HG02870 (cell line): ENCODE measurements around the gene EPHA3.
"Not testable (repeated sequence)": the region's sequence is repeated elsewhere in the genome, so short reads cannot be mapped to it uniquely, and the experiment has no call there.

Experiments
- ATAC-seq: cut with Tn5 transposase; IDR thresholded peaks from one replicate; pipeline ENCODE4 v1.9.1; 2021; ENCODE audit warnings: mild to moderate bottlenecking, moderate library complexity; ENCODE audit not compliant: unreplicated experiment

Gene EPHA3

DNA sequence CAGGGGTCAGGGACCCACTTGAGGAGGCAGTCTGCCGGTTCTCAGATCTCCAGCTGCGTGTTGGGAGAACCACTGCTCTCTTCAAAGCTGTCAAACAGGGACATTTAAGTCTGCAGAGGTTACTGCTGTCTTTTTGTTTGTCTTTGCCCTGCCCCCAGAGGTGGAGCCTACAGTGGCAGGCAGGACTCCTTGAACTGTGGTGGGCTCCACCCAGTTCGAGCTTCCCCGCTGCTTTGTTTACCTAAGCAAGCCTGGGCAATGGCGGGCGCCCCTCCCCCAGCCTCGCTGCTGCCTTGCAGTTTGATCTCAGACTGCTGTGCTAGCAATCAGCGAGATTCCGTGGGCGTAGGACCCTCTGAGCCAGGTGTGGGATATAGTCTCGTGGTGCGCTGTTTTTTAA lies 243.5 kb downstream of the EPHA3 start:
- ATAC-seq = not testable (repeated sequence)

DNA sequence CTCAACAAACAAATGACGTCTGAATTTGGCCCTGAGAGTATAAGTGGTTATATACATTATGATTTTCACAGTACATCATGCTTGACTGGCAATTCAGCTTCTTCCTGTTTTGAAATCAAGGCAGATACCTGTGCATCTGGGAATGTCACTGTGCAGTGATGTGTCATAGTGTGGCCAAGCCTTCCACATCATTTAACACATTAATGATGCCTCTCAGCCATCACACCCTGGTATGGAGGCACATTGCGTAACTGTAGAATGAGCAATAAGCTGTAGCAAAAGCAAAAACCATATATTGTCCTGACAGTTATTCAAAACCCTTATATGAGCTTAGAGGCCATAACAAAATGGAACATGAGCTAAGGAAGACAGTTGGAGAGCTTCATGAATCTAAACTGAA lies 246.0 kb downstream of the EPHA3 start:
- no peak for ATAC-seq

DNA sequence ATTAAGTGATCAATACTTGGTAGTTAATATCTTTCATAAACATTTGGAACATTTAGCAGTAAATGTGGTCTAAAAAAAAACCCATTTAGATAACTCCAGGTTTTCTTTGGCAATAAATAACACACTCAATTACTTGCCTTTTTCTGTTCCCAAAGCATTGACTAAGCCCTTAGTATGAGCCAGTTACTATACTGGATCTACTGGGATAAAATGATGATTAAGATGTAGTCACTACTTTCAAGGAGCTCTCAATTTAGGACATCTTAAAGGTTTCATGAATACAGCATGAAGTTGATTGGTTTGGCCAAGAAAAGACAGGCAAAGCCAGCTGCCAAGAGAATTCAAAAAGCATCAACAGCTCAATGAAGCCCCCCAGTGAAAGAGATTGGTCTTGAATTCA lies 250.9 kb downstream of the EPHA3 start:
- ATAC-seq = no peak

DNA sequence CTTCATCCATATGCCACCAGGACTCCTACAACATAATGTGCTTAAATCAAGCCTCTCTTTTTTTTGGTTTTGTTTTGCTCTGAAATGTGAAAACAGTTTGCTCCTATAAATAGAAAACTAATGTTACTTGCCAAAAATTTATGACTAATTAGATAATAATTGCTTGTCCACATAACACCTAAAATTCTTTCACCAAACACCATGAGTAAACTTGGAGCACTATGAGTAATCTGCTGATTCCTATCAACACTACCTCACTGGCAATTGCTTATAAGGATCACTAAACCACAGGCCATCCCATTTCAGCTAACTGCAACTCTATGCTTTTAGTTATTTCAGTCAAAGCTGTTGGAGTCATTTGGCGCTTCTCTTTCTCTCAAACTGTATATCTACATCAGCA lies 252.7 kb downstream of the EPHA3 start:
- ATAC-seq = no peak

DNA sequence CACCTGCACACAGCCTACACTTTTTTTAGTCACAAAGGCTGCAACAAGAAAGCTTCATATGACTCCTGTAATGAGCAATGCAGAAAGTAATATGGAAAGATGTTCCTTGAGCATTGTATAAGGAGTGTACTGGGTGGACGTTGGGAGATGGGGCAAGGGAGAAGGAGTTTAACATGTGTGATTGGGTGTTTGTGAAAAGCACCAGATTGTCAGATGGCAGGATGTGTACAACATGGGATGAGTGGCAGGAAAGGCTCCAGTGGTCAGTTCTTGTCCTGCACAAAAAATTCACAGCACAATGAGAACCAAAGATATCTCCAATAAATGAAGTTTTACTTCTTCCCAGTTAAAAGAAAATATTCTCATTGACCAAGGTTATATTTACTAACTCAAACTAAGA lies 255.1 kb downstream of the EPHA3 start:
- no peak for ATAC-seq

DNA sequence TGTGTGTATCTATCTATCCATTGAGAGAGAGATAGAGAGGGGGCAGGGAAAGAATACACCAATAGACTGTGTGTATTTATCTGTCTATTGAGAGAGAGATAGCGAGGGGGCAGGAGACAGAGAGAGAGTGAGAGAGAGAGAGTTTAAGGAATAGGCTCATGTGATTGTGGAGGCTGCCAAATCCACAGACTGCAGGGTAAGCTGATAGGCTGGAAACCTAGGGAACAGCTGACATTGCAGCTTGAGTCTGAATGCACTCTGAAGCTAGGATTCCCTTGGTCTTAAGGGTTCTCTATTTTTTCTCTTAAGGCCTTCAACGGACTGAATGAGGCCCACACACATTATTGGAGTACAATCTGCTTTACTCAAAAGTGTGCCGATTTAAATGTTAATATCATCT lies 255.8 kb downstream of the EPHA3 start:
- no peak for ATAC-seq

DNA sequence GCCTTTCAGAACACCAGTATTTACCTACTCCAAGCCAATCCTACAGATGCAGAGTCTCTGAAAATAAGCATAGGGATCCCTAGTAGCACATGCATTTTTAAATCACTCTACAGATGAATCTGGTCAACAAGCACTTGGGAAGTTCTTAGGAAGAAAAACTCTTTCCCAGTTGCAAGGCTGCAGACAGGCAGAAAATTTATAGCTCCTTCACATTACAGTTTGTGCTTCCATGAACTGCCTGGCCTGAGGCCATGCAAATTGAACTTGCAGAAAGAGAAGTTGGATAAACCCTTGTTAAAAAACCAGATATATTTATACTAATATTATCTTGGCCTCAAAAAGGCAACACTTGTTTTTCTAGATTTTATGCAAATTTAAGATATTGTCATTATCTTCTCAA lies 256.9 kb downstream of the EPHA3 start:
- ATAC-seq = no peak

DNA sequence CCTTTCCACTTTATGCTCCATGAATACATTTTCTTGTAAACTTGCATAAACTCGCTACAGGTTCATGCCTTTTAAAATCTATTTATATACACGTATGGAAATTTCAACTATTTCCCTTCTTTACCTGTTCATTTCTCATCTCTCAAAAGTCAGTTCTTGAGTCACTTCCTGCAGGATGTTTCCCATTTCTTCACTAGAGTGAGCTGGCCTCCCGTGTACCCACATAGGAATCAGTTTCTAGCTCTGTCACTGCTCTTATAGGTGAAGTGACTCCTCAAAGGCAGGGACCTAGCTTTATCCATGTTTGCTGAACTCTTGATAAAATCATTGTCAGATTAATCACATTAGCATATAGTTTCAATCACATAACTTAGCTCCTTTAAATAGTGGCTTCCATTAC lies 259.7 kb downstream of the EPHA3 start:
- ATAC-seq = no peak

DNA sequence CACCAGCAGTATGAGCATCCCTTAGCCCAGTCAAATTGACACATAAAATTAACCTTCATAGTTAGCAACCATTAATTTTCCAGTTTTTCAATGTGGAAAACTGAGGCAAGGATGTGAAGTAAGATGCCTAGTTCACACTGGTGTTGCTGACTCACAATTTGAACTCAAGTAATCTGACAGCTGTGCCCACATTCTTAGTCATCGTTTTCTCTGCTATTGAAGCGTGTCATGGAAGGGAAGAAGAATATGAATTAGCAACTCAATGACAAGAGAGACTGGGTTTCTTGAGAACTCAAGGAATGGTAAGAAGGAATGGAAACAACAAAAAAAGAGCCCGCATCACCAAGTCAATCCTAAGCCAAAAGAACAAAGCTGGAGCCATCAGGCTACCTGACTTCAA lies 261.4 kb downstream of the EPHA3 start:
- no peak for ATAC-seq

DNA sequence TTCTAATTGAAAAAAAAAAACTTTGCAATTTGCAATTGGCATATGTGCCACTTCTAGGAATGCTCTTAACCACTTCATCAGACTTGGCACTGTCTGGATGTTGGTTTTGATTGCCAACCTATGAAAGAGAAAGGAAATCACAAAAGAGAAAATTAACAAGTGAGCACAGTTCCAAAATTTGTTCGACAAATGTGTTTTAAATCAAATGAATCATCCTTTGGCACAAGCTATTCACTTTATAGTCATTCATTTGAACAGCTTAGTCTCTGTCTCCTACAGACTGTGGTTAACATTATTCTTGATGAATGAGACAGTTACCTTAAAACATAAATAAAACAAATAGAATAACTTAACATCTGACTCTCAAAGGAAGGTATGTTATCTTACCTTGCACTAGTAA lies 265.0 kb downstream of the EPHA3 start:
- ATAC-seq = no peak

DNA sequence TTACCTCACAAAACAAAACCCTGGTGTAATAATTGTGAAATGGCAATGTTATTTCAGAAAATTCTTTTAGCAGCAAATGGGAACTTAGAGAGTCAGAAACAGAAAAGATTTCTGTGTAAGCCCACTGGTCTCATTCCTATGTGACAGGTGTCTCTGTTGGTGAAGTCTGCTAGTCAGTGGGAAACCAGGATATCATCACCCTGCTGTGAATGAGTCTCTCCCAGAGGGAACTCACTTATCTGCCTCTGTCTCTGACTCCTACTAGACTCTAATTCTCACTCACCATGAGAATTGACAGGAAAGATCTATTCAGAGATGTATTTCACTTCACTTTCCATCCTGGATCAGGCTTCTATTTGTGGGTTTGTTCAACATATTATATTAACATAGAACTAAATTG lies 266.0 kb downstream of the EPHA3 start:
- no peak for ATAC-seq

DNA sequence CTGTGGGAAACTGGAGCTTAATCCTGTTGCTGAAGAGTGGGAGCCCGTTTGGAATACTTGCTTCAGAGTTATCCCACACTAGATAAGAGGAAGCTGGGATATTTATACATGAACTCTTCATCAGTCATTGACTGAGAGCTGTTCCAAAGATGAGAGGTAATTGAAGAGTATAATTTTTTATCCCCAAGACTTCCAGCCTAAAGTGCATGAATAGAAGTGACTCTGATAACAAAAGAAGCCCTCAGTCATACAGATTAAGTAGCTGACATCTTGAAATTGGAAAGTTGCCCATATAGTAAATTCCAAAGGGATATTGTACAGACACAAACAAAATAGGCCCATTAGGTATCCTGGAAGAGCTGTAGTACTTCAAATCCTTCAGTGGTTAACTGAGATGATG lies 268.0 kb downstream of the EPHA3 start:
- ATAC-seq = no peak

DNA sequence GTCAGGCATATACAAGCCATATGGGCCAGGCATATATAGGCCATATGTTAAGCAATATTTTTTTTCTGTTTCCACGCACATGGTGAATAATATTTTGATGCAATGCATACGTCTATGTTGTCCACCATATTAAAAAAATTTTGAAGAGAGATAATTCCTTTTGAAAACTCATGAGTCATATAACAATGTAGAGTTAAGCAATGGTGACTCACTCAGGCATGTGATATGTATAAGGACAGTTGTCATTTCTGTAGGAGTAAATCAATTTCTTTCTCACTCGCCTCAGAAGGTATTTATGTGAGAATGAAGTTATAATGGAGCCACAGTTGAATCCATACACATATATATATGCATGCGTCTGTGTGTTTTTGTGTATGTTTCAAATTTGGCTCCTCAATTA lies 272.6 kb downstream of the EPHA3 start:
- no peak for ATAC-seq

DNA sequence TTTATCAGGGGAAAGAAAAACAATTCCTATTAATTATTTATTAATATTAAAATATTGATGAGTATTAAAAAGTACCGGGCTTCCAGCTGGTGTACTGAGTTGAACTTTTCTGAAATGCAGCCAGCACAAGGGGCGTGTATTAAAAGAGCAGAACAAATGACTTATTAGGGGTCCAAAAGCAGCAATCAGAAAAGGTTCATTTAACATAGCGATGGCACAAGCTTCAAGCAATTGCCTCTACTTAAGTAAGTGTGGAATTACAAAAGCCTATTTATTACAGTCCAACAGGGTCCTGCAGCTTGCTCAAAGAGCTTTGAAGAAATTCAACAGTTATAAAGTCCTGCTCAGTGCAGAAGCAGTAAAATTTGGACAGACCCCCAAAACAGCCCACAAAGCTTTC lies 285.6 kb downstream of the EPHA3 start:
- no peak for ATAC-seq

DNA sequence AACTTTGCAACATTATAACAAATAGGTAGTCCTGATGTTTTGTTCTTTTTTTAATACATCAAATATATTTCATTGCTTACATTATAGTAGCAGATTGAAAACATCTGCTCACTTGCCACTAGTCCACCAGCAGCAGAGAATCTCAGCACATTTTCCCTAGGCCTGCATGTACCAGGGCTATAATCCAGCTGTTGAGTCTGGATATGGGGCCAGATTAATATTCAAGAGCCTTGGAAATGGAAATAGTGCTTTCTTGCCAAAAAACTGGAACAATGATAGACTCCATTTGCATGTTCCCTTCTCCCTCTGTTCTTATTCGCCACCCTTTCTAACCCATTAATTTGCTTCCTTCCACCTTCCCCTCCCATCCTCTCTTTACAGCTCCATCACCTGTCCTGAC lies 288.0 kb downstream of the EPHA3 start:
- ATAC-seq = no peak

DNA sequence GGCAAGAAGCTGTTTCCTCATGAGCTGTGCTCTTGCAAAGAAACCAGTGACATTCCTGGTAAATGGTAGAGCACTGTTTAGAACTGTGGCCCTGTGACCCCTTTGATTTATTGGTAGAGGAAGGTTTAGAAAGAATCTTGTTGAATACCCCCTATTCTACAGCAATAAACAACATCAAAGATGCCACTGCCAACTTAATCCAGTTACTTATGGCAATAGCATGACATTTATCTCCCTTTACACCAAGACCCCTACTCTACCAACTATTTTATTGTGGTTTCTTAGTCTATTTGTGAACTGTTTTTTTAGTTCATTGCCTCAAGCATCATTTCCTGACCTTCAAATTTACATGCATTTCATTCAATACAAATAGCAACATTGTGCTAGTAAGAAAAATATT lies 288.6 kb downstream of the EPHA3 start:
- ATAC-seq = no peak

DNA sequence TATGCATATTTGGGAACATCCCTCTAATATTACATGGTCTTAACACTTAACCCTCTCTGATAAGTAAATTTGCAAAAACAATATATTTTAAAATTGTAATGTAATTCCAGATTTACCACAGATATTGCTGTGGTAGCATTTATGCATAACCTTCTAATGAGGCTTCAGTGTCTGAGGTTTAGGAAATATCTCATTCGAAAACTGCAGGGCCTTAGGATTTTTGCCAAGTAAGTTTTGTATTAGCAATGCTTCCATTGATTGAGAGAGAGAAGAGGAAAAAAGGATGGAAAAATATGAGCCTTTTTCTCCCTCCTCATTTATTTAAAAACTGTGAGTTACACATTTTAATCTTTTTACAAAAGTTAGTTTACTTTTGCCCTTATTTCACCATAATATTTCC lies 294.6 kb downstream of the EPHA3 start:
- ATAC-seq = no peak

DNA sequence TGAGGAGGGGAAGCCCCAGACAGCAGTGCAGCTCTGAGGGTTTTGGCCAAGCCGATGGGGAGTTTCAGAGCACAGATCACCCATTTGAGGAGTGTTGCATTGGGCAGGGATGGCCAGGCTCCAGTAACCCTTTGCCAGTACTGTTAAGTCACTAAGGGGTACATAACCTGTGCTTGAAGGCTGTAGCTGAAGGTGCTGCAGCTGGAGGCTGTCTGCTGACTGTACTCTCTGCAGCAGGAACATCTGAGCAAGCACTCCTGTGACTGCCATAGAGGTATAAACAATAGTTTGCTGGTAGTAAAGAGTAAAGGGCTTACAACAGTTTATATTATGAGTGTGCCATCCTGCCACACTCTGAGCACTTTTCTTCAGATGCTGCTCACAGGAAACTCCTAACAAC lies 297.8 kb downstream of the EPHA3 start:
- no peak for ATAC-seq

DNA sequence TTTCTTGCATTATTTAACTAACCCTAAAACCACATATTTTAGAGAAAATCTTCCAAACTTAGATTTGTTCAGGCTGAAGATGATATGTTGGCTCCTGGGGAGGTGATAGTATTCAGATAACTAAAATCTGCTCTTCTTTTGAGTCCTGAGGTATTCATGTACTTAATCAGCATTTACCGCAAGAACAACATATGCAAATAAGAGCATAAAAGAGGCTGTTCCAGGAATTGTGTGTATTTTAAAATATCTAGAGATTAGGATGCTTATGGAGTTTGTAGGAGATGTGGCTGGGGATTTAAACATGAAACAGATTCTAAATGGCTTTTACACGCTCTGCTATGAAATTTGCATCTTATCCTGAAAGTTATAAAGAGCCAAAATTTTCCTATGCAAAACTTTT lies 298.2 kb downstream of the EPHA3 start:
- no peak for ATAC-seq

DNA sequence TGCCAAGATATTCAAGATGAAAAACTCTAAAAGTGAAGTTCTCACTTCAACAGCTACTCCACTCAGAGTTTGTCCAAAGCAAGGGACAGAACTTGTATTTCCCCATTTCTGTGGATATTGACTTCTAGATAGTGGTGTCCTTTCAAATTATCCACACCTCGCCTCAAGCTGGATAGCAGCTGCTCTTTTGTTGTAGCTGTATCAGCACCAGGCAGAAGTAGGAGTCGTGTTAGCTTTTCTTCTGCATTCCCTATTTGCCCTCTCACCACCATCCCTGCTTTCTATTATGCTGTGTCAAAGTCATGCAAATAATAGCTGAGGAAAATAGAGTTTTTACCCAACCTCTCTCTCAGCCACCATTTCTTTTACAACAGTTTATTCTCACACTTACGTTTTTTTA lies 303.8 kb downstream of the EPHA3 start:
- no peak for ATAC-seq

DNA sequence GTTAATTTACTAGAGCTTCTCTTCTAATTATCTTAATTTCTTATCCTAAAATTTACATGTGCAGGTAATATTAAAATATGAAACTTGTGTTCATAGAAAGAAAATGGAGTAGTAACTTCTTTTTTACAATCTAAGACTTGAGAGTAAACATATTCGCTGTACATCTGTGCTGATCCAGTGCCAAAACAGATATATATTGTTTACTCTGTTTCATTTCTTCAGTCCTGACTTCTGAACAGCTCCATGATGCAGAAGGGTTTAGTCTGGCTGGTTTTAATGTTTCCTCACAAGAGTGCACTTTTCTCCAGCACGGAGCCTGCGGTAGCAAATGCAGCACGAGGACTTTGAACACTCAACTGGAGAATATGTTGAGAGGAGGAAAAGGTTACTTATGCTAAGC lies 306.8 kb downstream of the EPHA3 start:
- ATAC-seq = no peak

DNA sequence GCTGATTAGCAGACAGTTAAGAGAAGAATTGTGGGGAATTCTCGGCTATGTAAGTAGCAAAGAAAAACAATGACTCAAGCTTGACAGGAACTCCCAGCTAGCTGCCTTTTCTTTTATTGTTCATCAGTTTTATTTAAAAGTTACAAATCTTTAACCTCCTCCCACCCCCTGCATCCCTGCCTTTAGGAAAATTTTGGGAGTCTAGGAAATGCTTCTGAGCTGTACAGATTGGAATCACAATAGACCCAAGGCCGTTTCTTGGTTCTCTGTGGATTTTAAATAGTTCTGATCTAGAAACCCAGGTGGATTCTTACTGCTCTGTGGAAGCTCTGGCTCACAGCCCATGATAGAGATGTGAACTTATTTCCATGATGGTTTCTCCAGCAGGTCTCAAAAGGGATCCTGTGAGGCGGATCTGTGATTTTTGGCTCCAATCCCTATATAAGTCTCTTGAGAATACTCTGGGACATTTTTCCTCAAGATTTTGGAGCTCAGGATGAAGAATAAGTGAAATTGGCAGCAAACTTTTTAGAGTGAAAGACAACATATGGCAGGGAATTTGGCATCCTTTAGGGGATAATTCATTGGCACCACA lies 312.3 kb downstream of the EPHA3 start:
- no peak for ATAC-seq

DNA sequence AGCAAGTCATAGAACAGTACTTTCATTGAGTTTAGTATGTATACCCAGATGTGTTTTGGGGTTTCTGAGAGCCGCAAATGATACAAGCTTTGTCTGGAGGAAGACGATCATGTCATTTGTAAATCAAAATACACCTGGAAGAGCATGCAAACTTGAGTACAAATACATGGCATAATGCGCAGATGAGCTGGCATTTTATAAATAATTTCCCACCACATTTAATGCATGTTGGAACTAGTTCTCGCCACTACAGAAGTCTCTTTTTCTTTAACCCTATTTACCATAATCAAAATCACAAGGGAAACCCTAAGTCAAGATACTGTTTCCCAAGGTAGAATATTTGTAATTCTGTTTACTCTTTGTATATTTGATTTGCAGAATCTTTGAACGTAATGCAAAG lies 318.6 kb downstream of the EPHA3 start:
- no peak for ATAC-seq
